Inflammatory macrophage treated with lipopolysaccharide for 4 hours (primary cell): ENCODE results near the gene FAR2.
A peak's percentile ranks its signal among the peaks of the same experiment; 100 is the strongest.
"Not testable (repeated sequence)": the region's sequence is repeated elsewhere in the genome, so short reads cannot be mapped to it uniquely, and the experiment has no call there.

ENCODE experiments used
- DNase-seq: peaks from one replicate; pipeline ENCODE4 v3.0.0-alpha.2; 2020

FAR2 gene

DNA sequence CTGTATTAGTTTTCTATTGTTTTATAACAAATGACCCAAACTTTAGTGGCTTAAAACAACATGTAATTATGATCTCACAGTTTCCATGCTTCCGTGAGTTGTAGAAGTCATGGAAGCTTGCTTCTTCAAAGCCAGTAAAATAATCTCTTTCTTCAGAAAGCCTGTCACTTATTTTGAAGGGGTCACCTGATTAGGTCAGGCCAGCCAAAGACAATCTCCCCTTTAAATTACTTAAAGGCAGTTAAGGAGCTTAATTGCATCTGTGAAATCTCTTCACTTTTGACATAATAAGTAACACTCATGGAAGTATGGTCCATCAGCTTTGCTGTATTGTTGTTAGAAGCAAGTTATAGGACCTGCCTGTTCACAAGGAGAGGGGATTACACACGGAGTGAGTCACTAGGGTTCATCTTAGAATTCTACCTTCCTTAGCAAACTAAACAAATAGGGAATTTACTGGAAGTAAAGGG lies 89.8 kb downstream of the FAR2 start:
- DNase-seq: no peak

DNA sequence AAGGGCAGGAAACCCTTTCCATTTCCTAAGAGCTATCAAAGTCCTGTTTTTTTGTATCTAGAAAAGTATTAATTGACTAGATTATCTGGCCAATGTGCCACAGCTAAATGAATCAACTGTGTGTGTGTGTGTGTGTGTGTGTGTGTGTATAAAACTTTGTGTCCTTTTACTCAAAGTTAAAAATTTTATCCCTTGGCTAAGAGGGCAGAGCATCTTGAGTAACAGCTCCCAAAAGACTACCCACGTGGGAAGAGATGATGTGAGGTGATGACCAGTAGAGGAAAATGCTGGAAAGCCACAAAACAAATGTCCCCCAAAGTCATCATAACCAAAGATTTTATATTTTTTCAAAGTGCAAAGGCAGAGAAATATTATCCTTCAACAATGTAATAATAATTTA lies 90.3 kb downstream of the FAR2 start:
- no peak for DNase-seq

DNA sequence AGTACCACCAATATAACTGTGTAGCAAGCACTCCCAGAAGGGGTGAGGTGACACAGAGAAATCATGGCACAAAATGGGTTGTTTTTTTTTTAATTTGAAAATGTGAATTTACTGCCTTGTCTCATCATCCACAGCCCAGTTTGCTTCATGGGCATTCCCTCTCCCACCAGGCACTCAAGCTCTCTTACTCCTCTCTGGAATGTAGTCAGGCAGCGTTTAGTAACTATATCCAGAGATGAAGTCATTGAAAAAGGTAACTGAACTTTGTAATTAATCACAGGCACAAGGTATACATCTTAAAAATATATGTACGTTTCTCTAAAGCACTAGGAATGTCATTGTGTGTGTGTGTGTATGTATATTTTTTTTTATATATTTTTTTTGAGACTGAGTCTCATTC lies 91.4 kb downstream of the FAR2 start:
- no peak for DNase-seq

DNA sequence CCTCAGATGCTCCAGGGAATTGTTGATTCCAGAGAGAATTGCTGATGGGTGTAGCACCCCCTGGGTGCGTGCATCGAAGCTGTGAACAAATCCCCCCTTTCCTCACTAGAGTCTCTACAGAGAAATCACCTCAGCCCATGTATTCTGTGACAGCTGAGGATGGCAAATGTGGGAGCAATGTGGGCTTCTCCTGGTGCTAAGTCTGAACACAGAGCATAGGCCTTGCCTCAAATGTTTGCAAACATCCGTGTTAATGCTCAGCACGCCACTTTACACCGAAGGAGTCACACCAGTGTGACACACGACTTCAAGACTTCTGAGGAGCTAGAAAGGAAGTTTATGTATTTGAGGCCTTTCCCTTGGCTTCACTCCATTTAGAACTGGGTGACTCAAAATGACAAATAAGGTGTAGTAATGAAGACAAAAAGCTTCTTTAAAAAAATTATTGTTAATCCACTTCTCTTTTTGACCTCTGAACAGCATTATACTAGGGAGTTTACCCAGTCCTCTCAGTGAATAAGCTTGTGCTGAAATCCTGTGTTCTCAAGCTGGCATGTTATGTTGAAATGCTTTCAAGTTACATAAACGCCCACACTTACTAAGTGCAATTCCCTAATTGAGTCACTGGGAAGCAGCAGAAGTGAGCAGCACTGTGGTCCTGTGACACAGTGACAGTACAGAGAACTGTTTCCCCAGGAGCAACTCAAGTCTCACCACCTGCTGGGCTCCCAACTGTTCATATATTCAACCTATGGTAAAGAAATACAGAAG lies 92.9 kb downstream of the FAR2 start:
- peak; percentile 99 for DNase-seq

DNA sequence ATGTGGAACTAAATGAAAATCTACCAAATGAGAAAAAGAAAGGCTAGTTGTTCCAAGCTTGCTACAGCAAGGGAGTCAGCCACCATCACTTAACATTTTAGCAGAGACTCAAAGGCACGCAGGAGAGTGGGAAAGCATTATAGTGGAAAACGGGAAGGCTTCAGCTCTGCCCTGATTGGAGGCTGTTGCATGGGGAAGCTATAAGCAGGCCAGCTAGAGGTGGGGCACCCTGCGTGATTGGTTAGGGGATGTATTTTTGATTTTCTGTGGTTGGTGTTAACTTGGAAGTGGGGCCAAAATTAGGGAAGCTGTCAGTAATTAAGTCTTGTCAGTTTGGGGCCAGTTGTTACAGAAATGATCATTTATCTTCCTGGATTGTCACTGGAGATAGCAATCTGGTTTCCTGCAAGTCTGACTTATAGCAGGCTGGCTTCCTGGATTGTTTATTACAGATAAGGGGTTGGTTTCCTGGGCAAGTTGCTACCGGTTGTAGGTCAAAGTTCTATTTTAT lies 93.9 kb downstream of the FAR2 start:
- peak; percentile 77 for DNase-seq

DNA sequence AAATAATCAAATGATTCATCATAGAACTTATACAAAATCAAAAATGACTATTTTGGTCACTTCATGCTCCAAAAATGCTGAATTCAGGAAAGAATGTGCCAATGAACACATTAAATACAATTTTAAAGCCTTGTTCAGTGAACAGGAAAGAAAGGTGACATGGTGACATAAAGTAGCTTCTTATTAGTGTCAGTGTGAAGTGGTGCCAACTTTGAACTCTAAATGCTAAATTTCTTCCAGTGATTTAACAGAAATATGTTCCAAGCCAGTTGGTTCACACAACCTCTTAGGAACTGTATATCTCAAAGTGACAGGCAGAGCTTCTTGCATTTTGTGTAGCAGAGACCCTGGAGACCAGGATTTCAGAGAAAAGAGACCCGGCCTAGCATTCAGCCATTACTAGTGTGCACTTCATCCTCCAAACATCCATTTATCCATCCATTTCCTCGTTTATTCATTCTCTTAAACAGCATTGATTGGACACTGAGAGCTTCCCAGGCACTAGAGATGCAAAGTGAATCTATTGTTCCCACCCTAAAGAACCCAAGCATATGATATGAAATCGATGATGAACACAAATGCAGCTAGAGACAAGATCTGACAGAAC lies 95.2 kb downstream of the FAR2 start:
- no peak for DNase-seq

DNA sequence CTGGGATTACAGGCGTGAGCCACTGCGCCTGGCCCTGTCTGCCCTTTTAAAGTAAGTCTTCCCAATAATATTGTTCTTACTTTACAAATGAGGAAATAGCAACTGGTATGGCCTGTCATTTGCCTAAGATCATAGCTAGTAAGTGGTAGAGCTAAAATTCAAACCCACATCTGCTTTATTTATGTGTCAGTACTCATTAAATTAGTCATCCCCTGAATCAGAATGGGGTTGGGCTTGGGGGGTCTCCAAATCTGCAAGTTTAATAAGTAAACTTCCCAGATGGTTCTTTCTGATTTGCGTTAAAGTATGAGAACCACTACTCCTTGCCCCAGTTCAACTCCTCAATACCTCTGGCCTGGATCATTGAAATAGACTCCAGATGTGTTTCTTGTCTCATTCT lies 96.2 kb downstream of the FAR2 start:
- peak; percentile 43 for DNase-seq

DNA sequence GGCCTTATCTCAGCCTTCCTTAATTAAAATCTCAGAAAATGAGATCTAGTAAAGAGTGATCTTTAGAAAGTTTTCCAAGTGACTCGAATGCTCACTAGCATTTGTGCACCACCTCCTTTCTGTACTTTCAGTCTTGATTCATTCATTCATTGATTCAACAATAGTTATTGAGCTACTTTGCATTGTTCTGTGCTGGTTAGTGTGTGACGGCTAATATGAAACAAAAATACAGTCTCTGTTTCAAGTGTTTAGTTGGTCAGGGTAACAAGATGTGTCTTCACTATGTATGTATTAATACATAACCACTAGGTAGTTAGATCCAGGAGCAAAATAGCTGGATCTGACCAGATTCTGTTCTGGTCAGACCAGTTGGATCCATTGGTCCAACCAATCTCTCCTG lies 100.9 kb downstream of the FAR2 start:
- no peak for DNase-seq

DNA sequence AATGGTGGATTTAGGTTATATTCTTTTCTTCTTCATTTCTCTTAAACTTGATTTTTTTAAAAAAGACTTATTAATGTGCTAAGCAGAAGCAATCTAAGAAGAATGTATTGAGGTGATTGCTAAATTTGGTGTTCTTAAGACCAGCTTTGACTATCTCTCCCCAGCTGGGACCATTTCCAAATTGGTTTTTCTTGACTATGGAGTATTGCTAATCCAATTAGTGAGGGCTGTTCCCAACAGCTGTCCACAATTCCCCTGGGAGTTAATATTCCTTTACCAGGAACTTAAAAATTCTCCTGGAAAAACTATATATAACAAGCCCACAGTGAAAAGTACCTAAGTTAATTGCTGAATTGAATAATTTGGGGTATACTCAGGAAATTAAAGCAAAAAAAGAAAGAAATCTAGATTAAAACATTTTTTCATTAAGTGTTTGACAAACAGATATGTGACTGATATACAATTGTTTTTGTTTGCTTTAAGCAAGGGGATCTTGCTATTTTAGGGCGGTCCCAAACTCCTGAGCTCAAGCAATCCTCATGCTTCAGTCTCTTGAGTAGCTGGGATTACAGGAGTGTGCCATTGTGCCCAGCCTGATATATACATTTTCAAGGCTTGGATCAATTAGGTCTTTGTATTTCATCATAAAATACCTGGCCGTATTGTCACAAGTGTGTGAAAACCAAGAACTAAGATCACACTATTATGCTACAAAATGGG lies 105.0 kb downstream of the FAR2 start:
- no peak for DNase-seq

DNA sequence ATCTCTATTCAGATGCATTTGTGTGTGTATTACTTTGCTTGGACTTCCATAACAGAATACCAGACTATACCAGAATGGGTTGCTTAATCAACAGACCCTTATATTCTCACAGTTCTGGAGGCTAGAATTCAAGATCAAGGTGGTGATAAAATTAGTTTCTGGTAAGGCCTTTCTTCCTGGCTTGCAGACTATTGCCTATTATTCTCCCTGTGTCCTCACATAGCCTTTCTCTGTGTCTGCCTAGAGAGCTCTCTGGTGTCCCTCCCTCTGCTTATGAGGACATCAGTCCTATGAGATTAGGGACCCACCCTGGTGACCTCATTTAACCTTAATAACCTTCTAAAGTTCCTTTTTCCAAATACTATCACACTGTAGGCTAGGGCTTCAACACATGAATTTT lies 106.0 kb downstream of the FAR2 start:
- DNase-seq: peak; percentile 96

DNA sequence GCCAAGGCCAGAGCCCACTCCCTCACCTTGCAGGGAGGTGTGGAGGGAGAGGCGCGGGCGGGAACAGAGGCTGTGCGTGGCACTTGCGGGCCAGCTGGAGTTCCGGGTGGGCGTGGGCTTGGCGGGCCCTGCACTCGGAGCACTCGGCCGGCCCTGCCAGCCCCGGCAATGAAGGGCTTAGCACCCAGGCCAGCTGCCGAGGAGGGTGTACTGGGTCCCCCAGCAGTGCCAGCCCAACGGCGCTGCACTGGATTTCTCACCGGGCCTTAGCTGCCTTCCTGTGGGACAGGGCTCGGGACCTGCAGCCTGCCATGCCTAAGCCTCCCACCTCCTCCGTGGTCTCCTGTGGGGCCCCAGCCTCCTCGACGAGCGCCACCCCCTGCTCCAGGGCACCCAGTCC lies 107.5 kb downstream of the FAR2 start:
- DNase-seq: no peak

DNA sequence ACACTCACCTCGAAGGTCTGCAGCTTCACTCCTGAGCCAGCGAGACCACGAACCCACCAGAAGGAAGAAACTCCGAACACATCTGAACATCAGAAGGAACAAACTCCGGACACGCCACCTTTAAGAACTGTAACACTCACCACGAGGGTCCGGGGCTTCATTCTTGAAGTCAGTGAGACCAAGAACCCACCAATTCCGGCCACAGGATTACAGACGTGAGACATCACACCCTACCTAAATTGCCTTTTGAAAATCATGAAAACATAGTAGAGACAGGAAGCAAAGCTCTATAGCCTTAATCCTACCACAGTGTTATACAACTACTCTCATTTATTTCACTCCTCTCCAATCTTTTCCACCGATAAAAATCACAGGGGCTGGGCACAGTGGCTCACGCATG lies 108.6 kb downstream of the FAR2 start:
- DNase-seq: not testable (repeated sequence)

DNA sequence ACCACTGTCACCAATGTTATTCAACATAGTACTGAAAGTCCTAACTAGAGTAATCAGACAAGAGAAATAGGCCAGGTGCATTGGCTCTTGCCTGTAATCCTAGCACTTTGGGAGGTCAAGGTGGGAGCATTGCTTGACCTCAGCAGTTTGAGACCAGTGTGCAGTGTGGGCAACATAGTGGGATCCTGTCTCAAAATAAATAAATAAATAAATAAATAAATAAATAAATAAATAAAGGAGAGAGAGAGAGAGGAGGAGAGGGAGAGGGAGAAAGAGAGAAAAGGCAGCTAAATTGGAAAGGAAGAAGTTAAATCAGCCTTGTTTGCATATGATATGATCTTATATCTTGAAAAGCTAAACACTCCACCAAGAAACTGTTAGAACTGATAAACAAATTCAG lies 115.3 kb downstream of the FAR2 start:
- DNase-seq: no peak

DNA sequence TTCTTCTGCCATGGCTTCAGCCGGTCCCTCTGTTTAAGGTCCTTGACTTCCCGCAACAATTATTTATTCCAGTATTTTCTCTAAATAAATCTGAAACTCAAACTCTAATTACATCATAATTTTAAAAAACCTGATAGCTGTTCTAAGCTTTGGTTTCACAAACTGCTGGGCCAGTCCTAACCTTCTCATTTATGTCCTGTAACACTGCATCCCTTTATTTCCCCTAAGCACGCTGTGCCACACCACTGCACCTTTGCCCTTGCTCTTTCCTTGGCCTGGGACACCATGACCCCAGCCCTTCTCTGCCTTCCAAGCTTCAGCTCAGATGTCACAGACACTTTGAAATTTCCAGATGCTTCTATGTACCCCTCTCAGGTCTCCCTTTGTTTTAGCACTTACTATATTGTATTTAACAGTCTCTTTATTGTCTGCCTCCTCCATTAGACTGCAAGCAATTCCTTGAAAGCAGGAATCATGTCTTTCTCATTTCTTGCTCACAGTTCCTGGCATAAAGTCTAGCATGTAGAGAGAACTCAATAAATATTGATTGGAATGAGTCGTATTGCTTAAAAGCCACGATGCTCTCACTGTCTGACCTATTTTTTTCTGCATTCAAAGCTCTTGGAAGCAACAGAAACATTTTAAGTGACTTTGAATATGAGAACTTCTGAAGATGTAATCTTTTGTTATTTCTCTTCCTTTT lies 120.8 kb downstream of the FAR2 start:
- DNase-seq: no peak

DNA sequence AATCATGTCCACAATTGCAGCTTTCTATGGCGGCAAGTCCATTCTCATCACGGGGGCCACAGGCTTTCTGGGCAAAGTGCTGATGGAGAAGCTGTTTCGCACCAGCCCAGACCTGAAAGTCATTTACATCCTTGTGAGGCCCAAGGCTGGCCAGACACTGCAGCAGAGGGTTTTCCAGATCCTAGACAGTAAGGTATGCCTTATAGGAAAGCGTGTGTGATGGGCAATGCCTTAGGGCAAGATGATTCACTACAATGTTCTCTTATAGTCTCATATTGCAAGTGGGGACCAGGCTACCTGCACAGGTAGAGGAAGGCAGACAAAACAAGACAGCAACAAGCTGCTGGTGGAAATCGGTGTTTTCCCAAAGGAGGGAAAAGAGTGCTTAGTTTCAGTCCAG lies 121.4 kb downstream of the FAR2 start:
- no peak for DNase-seq

DNA sequence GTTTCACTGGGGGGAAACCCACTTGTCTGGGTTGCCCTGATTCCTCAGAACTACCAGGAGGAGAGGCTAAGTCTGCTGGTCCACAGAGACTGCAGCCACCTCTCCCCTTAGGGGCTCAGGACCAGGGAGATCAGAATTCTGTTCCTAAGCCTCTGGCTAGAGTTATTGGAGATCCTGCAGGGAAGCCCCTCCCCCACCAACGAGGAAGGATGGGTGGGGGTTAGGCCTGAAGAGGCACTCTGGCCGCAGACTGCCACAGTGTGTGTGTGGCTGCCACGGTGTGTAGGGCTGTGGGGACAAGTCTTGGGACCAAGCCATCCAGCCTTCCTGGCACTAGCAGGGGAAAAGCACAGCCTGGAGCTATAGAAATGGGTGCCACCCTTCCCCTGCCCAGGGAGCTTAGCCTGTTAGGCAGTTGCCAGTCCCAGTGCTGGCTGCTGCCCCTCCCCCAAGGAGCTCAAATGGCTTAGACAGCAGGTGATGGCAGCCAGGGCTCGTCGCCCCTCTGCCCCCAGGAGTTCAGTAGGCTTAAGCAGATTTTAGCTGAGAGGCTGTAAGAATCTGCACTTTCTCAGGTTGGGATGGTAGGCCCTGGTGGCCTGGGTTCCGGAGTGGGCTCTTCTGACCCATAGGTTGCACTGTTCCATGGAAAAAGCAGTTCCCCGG lies 124.2 kb downstream of the FAR2 start:
- no peak for DNase-seq

DNA sequence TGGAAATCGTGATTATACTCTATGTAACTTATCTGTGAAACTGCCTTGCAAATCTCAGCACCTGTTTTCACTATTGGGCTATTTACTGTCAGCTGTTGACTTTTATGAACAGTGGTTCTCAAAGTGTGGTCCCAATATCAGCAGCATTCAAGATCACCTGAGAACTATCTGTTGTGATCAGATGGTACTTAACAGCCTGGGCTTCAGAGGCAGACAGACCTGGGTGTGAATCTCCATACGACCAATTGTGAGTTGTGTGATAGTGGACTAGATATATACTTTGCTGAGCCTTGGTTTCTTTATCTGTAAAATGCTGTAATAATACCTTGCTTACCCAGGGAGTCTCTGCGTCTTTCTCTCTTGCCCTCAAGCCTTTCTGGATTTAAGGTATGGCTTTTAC lies 126.8 kb downstream of the FAR2 start:
- no peak for DNase-seq

DNA sequence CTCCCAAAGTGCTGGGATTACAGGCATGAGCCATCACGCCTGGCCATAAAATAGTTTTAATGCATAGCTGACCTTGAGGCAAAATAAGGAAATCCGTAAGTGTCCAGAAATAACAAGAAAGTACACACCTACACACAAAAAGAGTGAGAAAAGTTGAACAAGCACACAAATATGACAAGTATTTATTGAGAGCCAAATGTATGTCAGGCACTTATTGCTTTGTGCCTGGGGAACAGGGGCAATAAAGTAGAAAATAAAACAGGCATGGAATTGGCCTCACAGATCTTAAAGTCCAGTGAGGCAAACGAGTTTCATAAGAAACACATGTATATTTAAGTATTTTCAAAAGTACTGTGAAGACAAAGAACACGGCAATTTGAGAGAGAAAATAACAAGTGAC lies 128.2 kb downstream of the FAR2 start:
- DNase-seq: no peak

DNA sequence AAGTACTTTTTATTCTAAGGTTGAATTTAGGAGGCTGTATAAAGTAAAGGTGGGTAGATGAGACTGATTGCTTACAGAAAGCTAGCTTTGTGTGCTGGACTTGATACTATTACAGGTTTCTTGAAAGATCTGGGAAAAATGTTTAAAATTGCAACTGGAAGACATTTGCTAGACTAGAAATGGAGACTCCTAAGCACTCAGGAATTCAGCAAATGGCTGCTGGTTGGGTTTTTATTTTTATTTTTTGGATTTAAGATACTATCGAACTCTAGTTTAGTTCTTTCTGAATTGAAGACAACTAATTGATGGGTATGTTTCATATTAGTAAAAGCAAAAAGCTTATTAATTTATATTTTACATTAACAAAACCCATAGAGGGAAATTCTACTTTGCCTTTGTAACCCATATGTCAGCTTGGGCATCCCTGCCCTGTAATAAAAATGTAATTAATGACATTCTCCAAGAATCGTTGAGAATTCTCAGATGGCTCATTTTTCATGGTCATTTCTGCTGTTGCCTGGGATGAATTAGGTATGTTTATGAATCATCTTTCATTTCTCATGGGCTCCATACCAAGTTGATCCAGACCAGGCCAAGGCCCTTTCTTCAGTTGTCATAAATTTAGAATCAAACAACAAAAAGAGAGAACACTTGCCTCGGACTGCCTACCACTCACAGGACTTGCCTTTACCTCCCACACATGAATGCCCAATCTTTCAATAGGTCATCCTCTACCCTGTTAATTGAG lies 129.8 kb downstream of the FAR2 start:
- DNase-seq: no peak

DNA sequence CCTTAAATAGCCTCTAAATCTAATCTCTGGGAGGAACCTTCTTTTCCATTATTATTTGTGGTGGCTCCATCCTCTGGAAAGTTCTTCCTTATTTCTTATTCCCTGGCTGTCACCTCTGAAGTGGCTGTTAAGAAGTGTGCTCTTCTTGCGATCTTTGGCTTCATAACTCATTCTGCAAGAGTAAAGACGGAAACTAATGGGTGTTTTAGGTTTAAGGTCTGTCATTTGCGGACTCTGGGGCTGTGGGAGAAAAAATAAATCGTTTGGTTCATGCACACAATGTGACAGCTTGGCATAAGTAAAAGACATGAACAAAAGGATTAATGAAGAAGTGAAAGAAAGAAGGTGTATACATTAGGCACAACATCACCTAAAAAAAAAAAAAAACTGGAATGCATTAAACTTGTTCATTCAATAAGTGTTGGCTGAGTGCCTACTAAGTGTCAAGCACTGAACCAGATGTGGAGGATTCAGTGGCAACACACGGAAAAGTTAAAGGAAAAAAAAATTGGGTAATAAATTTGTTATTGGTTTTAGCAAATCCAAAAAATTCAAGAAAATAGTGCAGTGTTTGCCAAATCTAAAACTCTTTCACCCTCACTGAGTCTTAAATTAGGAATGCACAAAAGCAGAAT lies 132.4 kb downstream of the FAR2 start:
- DNase-seq: no peak

DNA sequence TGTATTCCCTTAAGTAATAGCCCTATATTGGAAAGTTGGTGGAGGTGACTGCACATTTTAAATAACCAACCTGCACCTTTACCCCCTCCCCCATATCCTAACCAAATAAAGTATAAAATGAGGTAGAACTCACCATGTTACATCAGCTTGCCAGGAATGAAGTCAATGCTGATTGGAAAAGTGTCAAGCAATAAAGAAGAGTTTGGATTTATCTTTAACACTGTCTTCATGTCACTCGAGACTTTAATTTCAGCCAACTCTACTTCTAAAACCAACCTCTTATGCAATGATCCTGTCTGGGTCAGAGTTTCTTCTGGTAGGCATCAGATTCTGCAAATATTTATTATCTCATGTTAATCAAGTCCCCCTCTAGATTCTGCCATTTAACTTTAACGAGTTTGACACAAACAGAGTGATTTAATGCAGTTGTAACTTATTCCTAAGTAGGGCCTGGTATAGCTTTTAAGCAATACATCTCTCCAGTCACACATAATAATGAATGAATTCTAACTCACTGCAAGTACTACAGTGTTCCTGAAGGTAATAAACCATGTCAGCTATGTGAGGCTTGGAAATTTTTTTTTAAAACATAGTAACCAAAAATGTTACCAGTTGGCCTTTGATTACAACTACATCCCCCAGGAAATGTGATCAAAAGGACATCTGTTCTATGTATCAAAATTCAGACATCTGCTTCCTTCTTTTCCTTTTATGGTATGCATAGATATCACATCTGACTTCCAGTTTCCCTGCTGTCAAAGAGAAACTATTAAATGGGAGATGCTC lies 133.1 kb downstream of the FAR2 start:
- DNase-seq: peak; percentile 36
